ENCODE measurements around the gene RBPJ. TPM values are rescaled to one million over a fixed set of nuclear protein-coding genes. Genes with fewer than 3 reads are reported as not detected.

The RBPJ gene
- total RNA-seq, 1 donor from 2014 or later = 120 TPM

- H3K27me3 ChIP-seq = no peaks in the 10 kb centered on the region
- H3K9ac ChIP-seq = no peak overlapping the region
- no peaks in the 10 kb centered on the region for H3K4me1 ChIP-seq
- no peak overlapping the region for H3K4me2 ChIP-seq
- DNase-seq (ENCODE audit: low spot score) = no peak
- no peaks in the 10 kb centered on the region for H3F3A ChIP-seq (ENCODE audit: low read depth)
- no peaks in the 10 kb centered on the region for H3K9me3 ChIP-seq (ENCODE audit: low read depth)
- Mint-ChIP-seq H3K9me3 (no peaks in the 10 kb centered on the region), H3K27me3 (ENCODE audit: insufficient read depth, low read depth) (peaks cover 7% of the 10 kb centered on the region), H3K4me3 (no peak overlapping the region), H3K4me1 (no peaks in the 10 kb centered on the region), H3K36me3 (no peaks in the 10 kb centered on the region), H3K27ac (no peak overlapping the region)
- no peak overlapping the region for H3K4me3 ChIP-seq
- H2AFZ ChIP-seq (replicated peaks) = no peak overlapping the region
- no peak overlapping the region for H3K27ac ChIP-seq
- TF ChIP-seq, protein P1, sequence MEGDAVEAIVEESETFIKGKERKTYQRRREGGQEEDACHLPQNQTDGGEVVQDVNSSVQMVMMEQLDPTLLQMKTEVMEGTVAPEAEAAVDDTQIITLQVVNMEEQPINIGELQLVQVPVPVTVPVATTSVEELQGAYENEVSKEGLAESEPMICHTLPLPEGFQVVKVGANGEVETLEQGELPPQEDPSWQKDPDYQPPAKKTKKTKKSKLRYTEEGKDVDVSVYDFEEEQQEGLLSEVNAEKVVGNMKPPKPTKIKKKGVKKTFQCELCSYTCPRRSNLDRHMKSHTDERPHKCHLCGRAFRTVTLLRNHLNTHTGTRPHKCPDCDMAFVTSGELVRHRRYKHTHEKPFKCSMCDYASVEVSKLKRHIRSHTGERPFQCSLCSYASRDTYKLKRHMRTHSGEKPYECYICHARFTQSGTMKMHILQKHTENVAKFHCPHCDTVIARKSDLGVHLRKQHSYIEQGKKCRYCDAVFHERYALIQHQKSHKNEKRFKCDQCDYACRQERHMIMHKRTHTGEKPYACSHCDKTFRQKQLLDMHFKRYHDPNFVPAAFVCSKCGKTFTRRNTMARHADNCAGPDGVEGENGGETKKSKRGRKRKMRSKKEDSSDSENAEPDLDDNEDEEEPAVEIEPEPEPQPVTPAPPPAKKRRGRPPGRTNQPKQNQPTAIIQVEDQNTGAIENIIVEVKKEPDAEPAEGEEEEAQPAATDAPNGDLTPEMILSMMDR (IDR thresholded peaks at IDR 0.05) = no peak
- TF ChIP-seq EZH2phosphoT487 (IDR thresholded peaks at IDR 0.05) (no peak), EZH2 (IDR thresholded peaks at IDR 0.05) (no peak)
- H3K36me3 ChIP-seq = no peaks in the 10 kb centered on the region
- H3K79me2 ChIP-seq (ENCODE audit: low read depth) = no peaks in the 10 kb centered on the region
- no peaks in the 10 kb centered on the region for H4K20me1 ChIP-seq (ENCODE audit: low read depth)
Measured at GRCh38 chr4:26288355-26288909, 32.4 kb upstream of the RBPJ start.

- Mint-ChIP-seq H3K36me3 (no peaks in the 10 kb centered on the region), H3K9me3 (no peaks in the 10 kb centered on the region), H3K4me1 (no peaks in the 10 kb centered on the region), H3K27ac (no peak overlapping the region), H3K27me3 (ENCODE audit: insufficient read depth, low read depth) (peaks cover 7% of the 10 kb centered on the region), H3K4me3 (no peak overlapping the region)
- Histone ChIP-seq H3K9ac (no peak overlapping the region), H3K27me3 (no peaks in the 10 kb centered on the region), H3K9me3 (ENCODE audit: low read depth) (no peaks in the 10 kb centered on the region), H3K4me1 (no peaks in the 10 kb centered on the region), H2AFZ (replicated peaks) (no peak overlapping the region), H3K4me2 (no peak overlapping the region), H4K20me1 (ENCODE audit: low read depth) (no peaks in the 10 kb centered on the region), H3K4me3 (no peak overlapping the region), H3K27ac (no peak overlapping the region), H3K36me3 (no peaks in the 10 kb centered on the region), H3K79me2 (ENCODE audit: low read depth) (no peaks in the 10 kb centered on the region), H3F3A (ENCODE audit: low read depth) (no peaks in the 10 kb centered on the region)
- DNase-seq (ENCODE audit: low spot score) = no peak
- TF ChIP-seq EZH2 (IDR thresholded peaks at IDR 0.05) (no peak), EZH2phosphoT487 (IDR thresholded peaks at IDR 0.05) (no peak)
- TF ChIP-seq, protein P1 (IDR thresholded peaks at IDR 0.05) = no peak
Measured at GRCh38 chr4:26289401-26289800, 31.4 kb upstream of the RBPJ start.

- Mint-ChIP-seq H3K27me3 (ENCODE audit: insufficient read depth, low read depth) (peaks cover 10% of the 10 kb centered on the region), H3K9me3 (peaks cover 4% of the 10 kb centered on the region), H3K4me3 (no peak overlapping the region), H3K4me1 (peaks cover 3% of the 10 kb centered on the region), H3K36me3 (no peaks in the 10 kb centered on the region), H3K27ac (no peak overlapping the region)
- Histone ChIP-seq H3F3A (ENCODE audit: low read depth) (no peaks in the 10 kb centered on the region), H4K20me1 (ENCODE audit: low read depth) (no peaks in the 10 kb centered on the region), H3K9me3 (ENCODE audit: low read depth) (no peaks in the 10 kb centered on the region), H3K36me3 (no peaks in the 10 kb centered on the region), H2AFZ (replicated peaks) (no peak overlapping the region), H3K79me2 (ENCODE audit: low read depth) (no peaks in the 10 kb centered on the region), H3K4me3 (no peak overlapping the region), H3K9ac (no peak overlapping the region), H3K27me3 (no peaks in the 10 kb centered on the region), H3K4me1 (no peaks in the 10 kb centered on the region), H3K4me2 (no peak overlapping the region), H3K27ac (no peak overlapping the region)
- DNase-seq (ENCODE audit: low spot score) = no peak
- TF ChIP-seq EZH2phosphoT487 (IDR thresholded peaks at IDR 0.05) = no peak
- TF ChIP-seq, protein P1 (IDR thresholded peaks at IDR 0.05) = no peak
- no peak for TF ChIP-seq EZH2 (IDR thresholded peaks at IDR 0.05)
Measured at GRCh38 chr4:26290321-26290720, 30.5 kb upstream of the RBPJ start.
